Activated naive CD4-positive, alpha-beta T cell treated with anti-CD3 and anti-CD28 coated beads, Interleukin-2, amount 50 U/mL, for 16 hours (primary cell): ENCODE measurements around the gene HBG1.

ENCODE experiments used
- DNase-seq: peaks from one replicate; pipeline ENCODE4 v3.0.0-alpha.2; 2020

HBG1 gene

GRCh38 chr11:5245155-5245554, 4.5 kb downstream of the HBG1 start:
- no peak for DNase-seq

DNA sequence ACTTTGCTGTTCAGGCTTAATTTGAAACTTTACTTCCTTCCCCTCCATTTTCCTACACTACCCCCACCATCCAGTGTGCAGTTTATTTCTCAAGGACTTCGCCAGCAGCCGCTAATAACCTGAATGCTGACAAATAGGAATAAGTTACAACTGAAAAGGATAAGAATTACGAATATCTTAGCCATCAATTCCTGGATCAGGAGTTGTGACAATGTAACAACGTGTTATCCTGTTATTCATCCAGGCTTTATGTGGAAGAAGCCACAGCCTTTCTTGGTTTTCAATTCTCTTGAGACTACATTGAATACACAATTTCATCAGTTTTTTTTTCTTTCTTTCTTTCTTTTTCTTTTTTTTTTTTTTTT, 5.9 kb downstream of the HBG1 start:
- DNase-seq, result no peak

DNA sequence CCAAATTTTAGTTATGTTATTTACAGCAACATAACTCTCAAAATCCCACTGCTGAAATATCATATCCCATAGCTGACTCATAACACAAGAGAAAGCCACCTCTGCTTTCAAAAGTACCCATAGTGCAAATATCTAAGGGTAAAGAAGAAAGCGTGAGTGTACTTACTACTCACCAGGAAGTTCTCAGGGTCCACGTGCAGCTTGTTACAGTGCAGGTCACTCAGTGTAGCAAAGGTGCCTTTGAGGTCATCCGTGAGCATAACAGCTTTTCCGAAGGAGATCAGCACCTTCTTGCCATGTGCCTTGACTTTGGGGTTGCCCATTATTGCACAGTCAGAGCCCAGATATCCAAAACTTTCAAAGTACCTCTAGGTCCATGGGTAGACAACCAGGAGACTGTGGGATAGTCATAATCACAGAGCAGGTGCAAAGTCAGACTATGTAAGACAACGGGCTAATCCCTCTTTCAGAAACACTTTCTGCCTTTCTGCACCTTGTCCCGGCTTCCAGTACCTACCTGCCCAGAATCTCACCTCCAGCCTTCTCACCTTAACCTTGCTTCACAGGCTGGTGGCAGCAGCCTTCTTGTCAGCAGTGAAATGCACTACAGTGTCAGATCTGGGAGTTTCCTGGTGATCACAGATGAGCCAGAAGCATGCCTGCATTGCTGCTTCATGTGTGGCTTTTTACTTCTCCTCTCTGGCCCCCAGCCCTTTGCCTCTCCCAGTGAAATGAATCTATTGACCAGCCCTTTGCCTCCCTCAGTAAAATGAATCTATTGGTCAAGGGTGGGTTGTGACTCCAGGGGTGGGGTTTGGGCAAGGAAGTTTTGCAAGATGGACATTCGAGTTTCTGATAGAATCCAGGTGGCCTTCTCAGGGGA, 6.5 kb downstream of the HBG1 start:
- DNase-seq, result no peak

DNA sequence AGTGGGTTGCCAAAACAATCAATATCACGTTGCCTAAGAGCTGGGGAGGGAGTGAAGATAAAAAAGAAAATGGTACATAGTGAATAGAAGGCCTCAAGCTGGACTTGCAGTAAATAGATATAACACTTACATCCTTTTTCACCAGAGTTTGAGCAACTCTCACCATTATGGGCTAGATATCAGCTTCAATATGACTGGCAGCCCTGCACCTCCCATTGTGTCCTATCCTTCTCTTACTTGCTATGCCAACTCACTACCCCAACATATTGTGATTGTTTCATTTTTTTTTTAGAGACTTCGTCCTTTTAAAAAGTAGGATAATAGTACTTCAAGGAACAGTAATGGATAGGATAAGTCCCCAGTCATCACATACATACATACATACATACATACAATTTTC, 7.4 kb downstream of the HBG1 start:
- DNase-seq, result no peak

DNA sequence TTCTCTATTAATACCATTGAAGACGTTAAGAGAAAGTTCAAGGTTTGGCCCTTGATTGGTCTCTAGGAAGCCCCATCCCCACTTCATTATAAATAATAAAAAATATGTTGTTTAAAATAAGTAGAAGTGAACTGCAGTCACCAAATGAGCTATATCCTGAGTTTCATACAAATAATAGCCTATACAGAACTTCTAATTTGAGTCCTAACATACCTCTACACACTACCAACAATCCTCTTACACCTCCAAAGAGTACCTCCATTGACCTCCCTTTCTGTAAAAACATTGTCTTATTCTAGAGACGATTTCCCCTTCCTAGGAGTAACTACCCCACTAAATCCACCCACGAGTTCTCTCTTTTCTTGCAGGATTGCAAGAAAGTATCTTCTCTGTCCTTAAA, 8.2 kb downstream of the HBG1 start:
- DNase-seq, result no peak

- DNase-seq, result no peak
These were observed 9.2 kb downstream of the HBG1 start for GRCh38 chr11:5240458-5240857.

GRCh38 chr11:5240056-5240455, 9.6 kb downstream of the HBG1 start:
- no peak for DNase-seq

DNA sequence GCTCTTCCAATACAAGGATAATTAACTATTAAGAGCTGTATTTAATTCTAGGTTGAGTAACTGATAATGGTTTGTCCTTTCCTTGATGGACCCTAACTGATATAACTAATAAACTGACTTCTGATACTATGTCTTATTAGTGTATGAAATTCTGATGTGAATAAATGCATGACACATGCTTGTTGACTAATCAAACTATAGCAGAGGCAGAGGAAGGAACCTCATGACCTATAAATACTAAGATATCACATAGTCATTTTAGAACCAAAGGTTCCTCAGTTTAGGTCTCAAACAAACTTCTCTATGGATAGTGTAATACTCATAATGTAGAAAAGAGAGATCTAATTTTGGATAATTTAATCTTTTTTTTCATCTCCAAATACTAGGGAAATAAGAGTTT, 10.6 kb downstream of the HBG1 start:
- DNase-seq, result no peak

- no peak for DNase-seq
These were observed 11.2 kb downstream of the HBG1 start for GRCh38 chr11:5238486-5238885.

GRCh38 chr11:5237420-5237819, 12.2 kb downstream of the HBG1 start:
- DNase-seq, result no peak

DNA sequence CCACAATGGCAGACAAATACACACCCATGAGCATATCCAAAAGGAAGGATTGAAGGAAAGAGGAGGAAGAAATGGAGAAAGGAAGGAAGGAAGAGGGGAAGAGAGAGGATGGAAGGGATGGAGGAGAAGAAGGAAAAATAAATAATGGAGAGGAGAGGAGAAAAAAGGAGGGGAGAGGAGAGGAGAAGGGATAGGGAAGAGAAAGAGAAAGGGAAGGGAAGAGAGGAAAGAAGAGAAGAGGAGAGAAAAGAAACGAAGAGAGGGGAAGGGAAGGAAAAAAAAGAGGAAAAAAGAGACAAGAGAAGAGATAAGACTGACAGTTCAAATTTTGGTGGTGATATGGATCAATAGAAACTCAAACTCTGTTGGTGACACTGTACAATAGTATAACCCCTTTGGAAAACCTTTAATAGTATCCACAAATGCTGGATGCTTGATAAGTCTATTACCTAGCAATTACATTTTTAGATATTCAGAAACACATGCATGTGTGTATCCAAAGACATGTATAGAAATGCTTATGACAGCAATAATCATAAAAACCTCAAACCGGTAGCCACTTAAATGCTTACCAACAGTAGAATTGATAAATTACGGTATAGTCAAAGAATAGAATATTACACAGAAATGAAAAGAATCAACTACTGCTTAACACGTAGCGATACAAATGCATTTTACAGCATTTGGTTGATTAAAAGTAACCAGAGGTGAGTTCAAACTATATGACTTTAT, 14.1 kb downstream of the HBG1 start:
- no peak for DNase-seq

GRCh38 chr11:5234381-5234834, 15.2 kb downstream of the HBG1 start, which contains the start of gene HBD:
TSS of gene HBD (minus strand) at chr11:5234483. CDS start at chr11:5234433, 50 bp downstream.
- DNase-seq, result no peak

DNA sequence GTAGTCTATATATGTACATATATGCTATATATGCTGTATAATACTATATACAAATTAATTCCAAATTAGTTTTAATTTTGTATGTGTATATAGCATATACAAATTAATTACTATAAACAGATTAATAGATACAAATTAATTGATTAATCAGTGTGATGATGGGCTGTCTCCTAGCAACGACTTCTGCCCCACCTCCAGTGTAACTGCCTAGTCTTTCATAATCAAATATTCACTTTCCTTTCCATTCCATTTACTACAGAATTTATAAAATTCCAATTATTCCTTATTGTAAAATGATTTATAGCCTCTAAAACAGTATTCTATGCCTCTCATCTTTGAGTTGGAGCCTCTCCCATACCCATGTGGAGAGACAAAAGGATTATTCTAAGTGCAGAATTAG, 16.4 kb downstream of the HBG1 start:
- no peak for DNase-seq

DNA sequence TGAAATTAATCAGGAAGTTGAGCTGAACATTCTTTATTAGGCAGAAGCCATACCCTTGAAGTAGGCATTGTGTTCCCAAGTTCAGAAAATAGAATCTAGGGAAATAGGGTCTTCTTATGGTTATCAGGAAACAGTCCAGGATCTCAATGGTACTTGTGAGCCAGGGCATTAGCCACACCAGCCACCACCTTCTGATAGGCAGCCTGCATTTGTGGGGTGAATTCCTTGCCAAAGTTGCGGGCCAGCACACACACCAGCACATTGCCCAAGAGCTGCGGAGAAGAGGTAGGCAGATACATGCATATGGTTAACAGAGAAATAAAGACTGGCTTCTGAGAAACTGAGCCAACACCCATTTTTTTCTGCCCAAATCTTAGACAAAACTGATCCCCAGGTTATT, 16.8 kb downstream of the HBG1 start:
- no peak for DNase-seq

DNA sequence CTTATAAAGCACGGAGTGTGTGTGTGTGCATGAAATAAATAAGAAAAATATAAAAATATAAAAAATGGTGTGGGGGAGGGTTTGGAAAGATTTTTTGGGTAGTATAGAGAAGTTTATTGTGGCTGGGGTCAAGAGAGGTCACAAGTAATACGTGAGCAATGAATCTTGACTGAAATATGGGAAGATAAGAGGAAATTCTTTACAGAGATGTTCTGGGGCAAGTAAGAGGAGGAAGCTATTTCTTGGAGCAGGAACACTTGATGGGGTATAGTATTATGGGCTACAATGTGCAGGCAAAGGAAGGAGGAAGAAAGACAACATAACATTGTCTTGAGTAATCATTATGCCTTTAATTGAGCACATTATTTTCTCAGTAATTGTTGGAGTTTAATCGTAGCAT, 17.5 kb downstream of the HBG1 start:
- DNase-seq, result no peak

DNA sequence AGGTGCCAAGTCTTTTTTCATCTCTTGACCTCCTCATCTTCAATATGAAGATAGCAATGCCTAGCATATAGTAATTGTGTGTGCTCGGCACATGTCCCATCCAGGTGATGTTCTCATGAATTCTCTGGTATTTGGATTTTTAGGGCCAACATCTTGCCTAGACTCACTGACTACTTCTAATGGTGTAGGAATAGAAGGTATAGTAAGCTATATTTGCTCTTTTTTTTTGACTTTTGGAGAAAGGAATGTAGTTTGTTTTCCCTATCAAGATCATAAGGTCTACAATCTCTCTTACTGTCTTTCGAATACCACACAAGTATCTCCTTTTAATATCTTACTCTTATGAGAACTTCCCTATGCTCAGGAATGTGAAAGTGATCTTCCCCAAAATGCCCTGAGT, 18.5 kb downstream of the HBG1 start:
- DNase-seq, result no peak

- no peak for DNase-seq
These were observed 19.4 kb downstream of the HBG1 start for GRCh38 chr11:5230266-5230665.

GRCh38 chr11:5229796-5230195, 19.9 kb downstream of the HBG1 start:
- no peak for DNase-seq

GRCh38 chr11:5229356-5229755, 20.3 kb downstream of the HBG1 start:
- DNase-seq, result no peak

GRCh38 chr11:5228124-5228523, 21.5 kb downstream of the HBG1 start:
- DNase-seq, result no peak

GRCh38 chr11:5227681-5228080, 22.0 kb downstream of the HBG1 start:
- no peak for DNase-seq

- no peak for DNase-seq
These were observed 22.8 kb downstream of the HBG1 start, which contains the start of gene HBB for GRCh38 chr11:5226732-5227310. TSS of gene HBB (minus strand) at chr11:5227071. CDS start at chr11:5227021, 50 bp downstream.

- no peak for DNase-seq
These were observed 24.2 kb downstream of the HBG1 start for GRCh38 chr11:5225480-5225871.
